ENCODE data around the gene ERMARD.

The ERMARD gene

DNA sequence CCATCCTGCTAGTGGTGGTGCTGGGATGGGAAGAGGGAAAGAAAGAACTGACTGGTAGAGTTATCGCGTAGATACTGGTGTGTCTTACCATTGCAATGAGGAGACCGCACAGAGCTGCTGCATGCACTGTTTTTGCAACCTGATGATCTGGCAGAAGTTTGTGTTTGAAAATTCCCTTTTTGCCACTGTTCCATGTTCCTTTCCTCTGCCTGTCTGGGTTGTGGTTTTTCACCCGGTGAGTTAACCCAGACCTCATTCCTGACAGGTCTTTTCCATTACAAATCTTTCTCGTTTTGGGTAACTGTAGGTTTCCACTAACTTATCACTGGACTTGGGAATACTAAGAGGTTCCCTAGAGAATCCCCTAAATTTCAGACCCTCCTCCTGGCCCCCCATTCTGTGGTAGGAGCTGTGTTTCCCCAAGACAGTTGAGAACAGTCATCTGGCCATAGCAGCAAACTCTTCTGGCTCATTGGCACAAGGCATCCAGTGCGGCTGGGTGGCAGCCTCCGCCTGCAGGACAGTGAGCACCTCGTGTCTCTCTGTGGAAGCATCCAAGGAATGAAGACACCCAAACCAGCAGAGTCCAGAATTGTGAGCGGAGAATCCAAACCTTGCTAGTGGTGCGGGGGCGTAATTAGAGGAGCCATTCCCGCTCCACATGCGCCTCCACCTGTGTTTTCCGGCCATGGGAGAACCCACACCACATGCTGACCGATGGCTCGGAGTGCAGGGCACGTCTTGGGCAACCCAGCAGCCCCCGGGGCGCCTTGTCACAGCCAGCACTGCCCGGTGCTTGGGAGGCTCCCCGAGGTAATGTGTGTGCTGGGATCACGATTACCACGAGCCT, 32.8 kb downstream of the ERMARD start:
- no peak for DNase-seq

DNA sequence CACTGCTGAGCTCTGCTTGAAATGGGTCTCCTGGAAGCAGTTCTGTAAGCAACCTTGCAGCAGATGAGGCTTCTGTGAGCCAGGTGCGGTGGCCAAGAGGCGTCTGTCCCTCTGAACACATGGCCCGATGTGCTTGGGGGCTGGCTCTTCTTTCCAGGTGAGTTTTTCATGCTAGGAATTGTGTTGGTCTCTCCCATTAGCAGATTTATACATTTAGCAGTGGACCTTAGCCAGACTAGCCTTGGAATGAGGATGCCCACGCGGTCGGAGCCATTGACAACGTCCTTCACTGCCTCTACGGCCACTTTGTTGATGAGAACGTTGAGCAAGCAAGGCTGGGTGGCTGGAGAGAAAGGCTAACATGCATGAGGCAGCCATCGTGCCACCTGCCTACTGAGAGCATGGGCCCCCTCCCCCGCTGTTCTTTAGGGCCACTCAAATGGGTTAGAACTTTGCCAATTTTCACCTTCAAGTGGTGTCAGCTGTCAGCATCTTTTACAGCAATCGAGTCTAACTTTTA, 33.5 kb downstream of the ERMARD start:
- DNase-seq, result no peak

DNA sequence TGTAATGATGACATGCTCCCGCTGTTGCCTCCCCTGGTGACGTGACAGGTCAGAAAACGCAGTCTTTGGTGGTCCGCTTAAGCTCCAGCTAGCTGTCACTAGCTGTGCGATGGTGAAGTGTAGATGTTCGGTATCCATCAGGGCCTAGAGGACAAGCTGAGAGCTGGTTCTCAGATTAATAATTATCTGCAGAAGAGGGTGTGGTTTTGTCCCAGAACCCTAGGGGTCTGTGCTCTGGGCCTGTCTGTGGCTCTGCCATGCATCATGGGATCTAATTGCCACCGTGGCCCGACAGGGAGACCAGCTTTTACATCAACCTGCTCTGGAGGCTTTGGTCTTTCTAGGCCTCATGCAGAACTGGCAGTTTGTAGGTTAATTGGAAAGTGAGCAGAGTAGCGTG, 34.1 kb downstream of the ERMARD start:
- no peak for DNase-seq

DNA sequence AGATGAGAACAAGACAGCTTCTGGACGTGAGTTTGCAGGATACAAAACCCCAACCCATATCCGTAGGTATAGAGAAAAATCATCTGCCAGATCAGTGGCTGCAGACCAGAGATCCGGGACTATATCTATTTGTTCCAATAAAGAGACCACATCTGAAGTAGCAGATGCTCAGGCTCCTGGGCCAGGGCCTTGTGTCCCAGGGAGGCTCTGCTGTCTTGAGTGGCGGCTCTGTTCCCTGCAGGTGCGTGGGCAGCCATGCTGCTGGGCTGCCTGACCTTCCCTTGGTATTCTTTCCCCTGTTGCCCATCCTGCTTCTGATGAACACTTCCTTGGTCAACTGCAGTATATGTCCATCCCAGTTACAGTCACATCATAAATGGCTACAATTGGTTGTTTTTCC, 34.9 kb downstream of the ERMARD start:
- no peak for DNase-seq

DNA sequence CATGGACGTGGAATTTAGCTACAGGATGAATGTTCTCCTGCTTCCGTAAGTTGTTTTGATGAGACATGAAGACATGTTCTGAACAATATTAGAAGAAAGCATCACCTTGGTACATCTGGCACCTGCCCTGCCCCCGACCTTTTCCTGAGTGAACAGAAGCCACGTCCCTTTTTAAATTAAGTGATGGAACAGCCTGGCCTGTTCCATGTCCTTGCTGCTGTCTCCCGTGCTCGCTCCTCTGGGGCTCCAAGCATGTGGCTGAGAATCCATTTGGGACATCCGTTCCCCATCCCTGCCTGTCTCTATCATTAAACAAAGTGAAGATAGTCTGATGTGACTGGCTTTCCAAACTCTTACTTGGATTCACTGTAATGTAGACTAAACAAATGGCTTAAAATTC, 36.4 kb downstream of the ERMARD start:
- no peak for DNase-seq

DNA sequence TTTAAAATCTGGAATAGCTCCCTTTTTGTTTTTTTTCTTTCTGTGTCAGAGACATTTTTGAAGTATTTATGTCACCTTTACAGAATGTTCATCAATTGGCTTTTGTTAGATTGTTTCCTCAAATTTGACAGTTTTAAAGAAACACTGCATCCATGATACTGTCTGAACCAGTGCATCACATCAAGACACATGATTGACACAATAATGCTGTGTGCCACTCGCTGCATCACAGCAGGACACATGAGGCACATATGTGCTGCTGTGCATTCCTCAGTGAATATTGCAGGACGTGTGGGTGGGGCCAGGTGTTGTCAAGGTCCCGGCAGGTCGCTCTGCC, 37.4 kb downstream of the ERMARD start:
- no peak for DNase-seq

DNA sequence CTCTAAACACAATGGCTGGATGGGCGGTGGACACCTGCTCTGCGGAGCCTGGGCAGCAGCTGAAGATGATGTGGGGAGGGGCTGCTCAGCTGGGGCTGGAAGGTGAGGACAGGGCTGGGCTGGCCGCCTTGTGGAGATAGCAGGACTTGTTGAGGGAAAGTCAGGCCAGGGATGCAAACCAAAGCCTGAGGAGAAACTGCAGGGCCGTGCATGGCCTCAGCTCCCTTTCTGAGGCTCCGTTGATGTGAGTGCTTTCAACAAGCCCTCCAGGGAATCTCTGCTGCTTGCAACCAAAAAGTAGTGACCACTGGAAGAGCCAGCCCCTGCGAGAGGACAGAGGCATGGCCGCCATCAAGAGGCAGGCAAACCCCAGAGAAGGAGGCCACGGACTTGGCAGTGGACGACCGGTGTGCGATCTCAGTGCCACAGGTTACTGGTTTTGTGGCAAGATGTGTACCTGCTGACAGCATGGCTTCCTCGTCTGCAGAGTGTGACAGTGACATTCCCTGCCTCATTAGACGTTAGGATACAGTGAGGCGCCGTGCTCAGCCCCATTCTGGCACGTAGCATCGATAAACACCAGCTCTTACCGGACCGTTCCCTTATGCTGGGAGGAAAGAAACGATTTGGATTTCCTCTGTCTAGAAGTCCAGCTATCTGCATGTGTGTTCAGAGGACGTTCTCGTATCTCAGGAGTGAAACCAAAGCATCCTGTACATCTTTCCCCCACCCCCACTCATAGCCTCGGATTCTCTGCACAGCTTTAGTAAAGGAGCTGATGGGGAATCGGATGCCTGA, 37.9 kb downstream of the ERMARD start:
- DNase-seq, result no peak

DNA sequence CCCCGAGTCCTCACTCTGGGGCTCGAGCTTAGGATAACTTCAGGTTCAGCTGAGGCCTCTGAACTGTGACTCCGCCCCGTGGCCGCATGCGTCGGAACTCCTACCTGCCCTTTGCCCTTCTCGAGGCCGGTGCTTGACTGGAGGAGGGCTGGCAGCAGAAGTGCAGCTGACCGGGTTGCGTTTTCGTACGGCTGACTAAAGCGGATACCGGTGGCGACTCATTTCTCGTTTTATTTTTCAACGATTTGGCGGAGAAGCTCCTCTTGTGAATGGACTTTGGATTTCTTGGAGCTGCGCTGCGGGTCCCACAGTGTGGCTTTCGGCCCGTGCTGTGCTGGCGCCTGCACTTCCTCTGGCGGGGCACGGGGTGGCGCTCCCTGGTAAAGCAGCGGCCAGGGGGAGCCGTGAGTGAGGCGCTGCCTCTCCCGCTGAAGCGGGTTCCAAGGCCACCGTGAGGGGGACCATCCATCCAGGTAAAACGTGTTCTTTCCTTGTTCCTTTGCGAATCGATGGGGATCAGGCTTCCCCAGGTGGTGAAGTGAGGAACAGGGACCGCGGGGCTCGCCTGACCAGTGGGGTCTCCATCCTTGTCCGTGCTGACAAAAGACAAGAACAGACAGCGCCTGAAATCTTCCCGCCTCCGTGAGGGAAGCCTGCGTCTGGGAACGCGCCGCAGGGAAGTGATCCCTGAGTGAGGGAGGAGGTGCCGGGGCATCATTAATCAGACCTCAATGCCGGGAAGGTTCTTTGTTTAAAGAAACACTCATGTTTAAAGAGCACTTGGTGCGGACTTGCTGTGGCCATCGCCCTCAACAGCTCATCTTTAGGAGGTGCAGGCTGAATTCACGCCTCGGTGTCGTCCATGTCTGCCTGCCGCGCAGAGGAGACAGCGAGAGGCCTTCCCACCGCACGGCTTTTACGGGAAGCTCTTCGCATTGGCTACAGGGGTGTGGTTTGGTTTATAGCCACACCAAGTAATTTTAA, 38.8 kb downstream of the ERMARD start:
- DNase-seq, result peak; percentile 72

DNA sequence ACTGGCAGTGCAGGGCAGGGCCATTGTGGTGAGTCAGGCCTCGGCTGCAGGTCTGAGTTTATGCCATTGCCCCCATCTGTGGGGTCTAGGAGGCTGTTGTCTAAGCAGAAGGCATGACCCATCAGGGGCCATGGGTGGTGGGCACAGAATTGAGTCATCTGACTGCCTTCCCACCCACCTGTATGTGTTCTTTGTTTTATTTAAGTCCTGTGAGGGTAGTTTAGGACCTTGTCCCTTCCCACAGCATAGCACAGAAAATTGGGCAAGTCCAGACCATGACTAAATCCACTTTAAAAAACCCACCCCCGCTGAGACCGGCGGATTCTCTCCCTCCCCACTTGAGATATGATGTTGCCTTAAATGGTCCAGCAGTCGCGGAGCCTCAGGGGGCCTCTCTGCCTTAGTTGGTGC, 40.3 kb downstream of the ERMARD start:
- DNase-seq, result no peak

DNA sequence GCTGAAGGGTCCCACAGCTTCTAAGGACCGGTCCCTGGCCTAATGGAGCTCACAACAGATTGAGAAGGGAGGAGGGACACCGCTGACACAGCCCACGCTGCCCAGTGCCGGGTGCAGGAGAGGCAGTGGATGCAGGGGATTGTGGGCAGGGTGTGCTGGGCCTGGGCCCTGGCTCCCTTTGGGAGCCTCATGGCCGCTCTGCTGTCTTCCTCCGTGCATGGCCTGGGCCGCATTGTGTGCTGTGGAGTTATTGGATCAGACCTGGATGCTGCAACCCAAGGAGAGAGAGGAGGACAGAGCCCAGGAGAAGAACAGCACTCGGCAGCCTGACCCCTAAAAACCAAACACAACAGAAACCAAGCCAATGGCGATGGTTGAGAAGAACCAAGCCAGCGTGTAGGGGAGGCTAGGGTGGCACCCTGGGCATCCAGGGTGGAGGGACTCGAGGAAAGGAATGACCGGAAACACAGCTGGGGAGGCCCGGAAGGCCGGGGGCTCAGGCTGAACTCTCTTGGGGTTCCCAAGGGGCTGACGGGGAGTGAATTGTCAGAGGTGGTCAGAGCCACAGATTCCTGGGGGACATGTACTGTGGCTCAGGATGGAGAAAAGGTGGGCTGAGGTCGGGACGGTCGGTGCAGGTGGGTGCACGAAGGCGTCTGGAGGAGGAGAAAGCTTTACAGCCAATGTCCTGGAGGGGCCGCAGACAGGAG, 41.0 kb downstream of the ERMARD start:
- DNase-seq, result no peak

DNA sequence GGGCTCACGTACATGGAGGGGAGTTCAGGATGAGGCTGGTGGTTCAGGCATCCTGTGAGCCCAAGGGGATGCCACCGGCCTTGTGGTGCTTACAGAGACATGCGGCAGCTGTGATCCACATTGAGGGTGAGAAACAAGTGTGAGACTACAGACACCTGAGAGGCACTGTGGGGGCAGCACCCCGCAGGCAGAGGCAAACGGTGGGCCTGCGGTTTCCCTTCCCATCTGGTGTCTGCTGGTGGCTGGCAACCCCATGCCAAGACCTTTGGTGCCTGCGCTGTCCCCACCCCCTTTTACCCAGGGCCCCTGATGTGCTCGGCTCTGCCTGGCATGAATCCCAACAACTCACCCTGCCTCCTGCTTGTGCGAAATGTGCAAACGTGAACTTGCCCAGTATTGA, 42.0 kb downstream of the ERMARD start:
- DNase-seq, result peak; percentile 84

DNA sequence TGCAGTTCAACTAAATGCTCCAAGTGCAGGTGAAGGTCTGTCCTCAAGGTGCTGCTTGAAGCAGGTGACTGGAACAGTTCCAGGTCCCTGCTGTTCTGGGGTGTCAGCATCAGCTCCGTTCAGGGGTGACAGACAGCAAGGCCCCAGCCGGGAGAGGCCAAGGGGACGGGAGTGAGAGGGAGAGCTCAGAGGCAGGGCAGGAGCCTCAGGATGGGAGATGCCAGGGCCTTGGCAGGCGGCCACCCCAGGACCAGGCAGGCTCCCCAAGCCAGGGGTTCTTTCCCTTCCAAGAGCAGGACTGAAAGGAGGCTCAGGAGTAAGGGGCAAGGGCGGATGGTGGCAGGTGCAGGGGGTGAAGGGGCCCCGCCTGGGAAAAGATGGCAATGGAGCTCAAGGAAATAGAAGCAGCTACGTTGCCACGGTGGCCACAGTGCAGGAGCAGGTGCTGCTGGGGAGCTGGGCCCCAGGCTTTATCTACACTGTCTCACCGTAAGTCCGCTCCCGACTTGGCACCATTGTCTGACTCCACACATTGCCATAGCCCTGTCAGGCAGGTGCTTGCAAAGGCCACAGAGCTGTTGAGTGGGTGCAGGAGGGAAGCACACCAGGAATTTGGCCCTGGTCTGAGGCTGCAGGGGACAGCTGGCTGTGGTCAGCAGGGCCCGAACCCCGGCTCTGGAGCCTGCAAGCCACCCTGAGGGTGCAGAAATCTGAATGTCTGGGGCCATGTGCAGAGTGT, 43.1 kb downstream of the ERMARD start:
- no peak for DNase-seq

DNA sequence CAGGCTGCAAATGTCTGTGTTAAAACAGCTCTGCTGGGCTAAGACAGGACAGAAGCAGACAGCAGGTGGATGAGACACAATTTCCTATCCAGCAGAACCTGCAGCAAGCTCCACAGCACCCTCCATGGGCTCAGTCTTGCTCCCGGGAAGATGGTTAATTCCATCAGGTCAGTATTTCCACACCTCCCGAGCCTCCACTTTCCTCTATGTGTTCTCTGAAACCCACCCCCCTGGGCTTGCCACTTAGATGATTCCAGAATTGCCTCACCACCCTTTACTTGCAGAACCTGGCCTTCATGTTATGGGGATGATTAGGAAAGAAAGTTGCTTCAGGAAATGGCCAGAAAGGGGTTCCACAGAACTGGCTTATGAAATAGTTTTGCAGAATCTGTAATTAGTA, 43.8 kb downstream of the ERMARD start:
- no peak for DNase-seq

DNA sequence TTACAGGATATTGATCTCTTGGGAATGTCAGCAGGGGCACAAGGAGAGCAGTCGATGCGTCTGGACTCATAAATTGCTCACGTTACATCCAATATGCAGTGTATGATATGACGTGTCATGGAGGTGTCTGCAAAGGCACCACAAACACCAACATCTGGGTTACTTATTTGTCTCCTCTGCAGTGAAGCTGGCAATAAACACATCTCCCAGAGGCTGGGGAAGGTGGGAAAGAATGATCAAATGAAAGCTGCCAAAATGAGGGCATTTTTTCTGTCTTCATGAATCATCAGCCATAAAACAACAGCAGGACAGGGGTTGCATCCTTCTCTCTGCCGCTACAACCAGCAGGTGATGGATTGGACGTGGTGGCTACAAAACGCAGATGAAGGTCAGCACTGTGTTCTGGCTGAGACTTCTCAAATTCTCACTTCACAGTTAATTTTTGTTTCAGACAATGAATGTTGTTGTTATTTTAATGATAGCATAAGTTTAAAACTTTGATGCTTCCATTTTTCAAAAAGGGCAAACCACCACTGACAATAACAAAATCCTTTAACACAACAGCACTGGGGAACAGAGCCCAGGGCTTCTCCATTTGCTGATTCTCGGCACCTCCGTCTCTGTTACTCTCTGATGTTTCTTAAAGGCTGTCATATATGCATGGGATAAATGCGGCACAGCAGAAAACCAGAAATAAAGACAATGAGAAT, 47.5 kb downstream of the ERMARD start:
- DNase-seq, result no peak

DNA sequence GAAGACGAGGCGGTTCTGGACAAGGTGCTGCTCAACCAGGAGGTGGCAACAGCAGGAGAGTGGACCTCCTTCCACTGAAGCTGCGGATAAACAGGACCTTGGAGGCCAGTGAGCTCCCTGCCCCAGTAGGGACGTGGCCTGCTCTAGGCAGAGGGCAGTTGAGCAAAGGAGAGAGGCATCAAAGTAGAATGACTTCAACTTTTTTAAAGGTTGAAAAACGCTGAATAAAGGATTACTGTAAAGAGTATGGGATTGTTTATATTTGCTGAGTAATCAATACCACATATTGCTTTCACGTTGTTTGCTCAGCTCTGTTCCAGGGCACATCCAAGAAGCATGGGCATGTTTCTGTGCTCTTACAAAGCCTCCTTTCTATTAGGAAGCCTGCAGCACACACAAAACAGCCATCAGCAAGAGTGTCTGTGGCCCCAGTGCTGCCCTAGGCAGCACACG, 48.1 kb downstream of the ERMARD start:
- no peak for DNase-seq

DNA sequence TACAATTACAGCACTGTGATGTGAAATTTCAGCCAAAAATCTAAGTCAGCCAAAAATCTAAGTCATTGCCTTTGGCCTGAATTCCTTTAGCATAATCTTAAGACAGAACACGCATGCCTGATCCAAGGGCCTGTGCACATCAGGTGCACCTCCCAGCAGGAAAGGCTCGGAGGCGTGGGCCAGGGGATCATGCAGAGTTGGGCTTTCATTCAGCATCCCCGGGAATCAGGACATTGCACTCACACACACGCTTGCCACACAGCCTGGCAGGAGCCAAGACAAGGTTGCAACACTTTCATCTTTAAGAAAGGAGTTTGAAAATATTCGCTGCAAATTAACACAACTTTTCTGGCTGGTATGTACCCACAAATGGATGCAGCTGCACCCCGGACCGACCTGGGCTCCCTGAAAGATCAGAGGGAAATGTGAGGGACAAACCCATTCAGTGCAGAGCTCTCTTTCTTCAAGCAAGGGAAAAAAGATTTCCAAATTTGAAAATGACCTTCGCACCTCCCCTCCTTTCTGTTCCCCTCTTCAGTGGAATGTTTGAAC, 48.8 kb downstream of the ERMARD start:
- DNase-seq, result no peak

DNA sequence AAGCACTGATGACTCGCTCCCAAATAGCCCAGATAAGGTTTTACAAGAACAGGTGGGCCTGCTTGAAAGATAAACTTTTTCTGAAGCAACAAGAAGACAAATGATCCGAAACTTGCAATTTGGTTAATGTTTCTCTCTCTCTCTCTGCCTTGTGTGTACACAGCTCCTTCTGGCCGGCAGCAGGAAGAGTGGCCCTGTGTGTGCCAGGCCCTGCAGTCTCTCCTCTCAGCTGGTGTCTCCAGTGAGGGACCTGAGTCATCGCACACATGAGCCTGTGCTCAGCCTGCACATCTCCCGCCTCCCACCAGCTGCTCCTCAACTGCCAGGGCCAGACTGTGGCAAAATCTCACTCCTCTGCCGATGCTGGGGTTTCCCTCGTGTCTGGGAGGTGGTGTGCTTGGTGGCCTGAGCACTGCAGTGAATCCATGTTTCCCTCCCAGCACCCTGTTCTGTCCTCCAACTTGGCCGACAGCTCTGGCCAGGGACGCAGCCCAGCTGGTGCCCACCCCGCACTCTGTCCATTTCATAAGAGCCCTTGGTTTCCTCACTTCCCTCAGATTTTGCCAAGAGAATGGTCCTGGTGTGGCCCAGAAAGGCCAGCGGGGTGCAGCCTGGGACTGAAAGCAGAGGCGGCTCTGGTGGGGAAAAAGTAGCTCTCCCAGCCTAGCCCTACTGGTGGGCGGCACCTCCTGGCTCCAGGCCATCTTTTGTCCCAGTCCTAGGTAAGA, 49.4 kb downstream of the ERMARD start:
- peak; percentile 48 for DNase-seq

DNA sequence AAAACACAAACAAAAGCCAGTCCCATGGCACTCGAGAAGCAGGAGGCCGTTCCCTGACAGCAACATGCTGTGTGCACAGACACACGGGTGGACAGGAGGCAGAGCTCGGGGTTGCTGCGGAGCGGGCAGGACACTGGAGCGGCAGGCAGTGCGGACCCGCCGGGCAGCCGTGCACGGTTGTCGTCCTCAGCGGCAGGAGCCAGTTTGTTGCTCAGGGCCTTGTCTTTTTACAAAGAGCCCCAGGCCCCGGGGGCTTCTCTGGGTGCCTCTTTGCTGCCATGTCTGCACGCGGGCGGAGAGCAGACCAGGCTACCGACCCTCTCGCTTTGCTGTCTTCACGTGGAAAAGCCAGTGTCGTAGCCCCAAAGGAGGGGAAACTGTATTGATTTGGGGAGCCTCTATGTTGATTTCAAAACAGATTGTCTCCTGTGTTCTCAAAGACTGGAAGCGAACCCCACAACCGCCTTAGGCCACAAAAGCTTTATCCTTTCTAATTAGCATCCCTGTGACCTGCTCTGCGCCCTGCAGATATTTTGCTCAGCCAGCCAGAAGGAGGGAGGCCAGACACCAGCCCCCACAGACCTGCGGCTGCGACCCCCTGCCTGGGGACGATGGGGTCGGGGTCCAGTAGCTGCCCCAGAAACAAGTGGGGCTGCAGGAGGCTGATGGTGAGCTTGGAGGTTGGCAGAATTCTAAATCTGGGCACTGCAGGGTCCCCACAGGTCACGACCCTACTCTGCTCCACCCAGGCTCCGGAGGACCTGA, 50.2 kb downstream of the ERMARD start:
- DNase-seq, result no peak

DNA sequence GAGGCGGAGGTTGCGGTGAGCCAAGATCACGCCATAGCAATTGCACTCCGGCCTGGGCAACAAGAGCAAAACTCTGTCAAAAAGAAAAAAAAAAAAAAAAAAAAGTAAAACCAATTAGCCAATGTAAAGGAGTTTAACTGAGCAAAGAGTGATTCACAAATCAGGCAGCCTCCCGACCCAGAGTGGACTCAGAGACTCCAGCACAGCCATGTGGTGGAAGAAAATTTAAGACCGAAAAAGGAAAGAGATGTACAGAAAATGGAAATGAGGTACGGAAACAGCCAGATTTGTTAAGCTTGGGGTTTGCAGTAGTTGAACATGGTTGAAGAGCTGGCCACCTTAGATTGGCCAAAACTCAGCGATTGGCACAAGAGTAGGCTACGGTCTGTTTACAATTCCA, 51.4 kb downstream of the ERMARD start:
- DNase-seq, result no peak

Data from NCI-H2171 (cell line).